ENCODE data around the gene TNFRSF21. TPM values are rescaled to one million over a fixed set of nuclear protein-coding genes. Genes with fewer than 3 reads are reported as not detected.

The TNFRSF21 gene
- total and polyA plus RNA-seq, 11 donors = 2.7 to 18.1 (median 5.6) TPM

DNA sequence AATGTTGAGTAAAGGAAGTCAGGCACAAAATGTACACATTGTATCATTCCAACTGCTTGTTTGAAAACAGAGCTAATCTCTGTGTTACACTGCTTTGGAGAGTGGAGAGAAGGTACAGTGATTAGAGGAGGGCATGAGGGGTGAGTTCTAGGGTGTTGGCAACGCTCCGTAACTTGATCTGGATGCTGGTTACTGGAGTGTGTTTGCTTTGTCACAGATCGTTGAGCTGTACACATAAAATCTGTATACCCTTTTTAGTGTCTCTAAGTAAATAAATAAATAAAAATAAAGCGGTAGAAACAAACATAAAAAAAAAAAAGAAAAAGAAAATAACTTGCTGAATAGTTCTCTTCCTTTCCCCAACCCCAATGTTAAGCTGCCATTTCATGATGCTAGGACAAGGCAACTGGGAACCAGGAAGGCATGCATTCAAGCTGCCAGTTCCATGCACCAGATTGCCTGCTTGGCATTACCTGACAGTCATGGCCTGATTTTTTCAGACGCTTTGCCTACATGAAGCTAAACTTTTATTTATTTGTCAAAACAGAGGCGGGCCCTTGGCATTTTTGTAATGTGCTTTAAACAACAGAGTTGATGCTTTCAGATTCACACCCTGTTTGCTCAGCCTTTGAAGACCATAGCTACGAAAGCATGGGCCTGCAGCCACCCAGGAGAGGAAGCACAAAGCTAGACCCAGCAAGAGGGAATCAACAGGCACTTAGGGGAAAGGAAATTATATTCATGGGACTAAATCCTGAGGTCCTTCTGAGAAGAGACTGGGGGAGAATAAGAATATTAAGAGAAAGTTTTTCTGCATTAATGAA is 21.2 kb downstream of the TNFRSF21 start:
- ATAC-seq = peak in 2 of 4 donors; percentile 44 to 79

DNA sequence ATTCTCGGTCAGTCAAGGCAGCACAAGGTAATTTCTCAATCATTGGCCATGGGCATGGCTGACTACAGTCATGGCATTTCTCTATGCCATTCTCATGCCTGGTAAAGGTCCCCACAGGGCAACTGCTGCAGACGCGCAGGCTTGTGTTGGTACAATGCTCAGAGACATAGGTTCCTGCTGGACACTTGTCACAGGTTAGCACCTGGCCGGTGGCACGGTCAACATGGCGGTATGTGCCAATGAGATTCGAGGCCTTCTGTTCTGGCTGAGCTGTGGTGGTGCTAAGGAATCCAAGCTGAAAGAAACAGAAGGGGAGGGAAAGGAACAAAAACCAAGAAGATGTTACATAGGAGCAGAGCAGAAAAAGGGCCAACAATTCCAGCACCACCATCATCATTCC is 23.4 kb downstream of the TNFRSF21 start:
- TF ChIP-seq, protein P1, sequence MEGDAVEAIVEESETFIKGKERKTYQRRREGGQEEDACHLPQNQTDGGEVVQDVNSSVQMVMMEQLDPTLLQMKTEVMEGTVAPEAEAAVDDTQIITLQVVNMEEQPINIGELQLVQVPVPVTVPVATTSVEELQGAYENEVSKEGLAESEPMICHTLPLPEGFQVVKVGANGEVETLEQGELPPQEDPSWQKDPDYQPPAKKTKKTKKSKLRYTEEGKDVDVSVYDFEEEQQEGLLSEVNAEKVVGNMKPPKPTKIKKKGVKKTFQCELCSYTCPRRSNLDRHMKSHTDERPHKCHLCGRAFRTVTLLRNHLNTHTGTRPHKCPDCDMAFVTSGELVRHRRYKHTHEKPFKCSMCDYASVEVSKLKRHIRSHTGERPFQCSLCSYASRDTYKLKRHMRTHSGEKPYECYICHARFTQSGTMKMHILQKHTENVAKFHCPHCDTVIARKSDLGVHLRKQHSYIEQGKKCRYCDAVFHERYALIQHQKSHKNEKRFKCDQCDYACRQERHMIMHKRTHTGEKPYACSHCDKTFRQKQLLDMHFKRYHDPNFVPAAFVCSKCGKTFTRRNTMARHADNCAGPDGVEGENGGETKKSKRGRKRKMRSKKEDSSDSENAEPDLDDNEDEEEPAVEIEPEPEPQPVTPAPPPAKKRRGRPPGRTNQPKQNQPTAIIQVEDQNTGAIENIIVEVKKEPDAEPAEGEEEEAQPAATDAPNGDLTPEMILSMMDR (IDR thresholded peaks at IDR 0.05) = no peak
- TF ChIP-seq POLR2A (IDR thresholded peaks at IDR 0.05) = no peak
- no peak for DNase-seq
- H3K36me3 ChIP-seq = peaks cover 0 to 24% (median 0%) of the 10 kb centered on the region in 9 donors
- ATAC-seq = no peak
- 96 to 99% (median 97%) methylated on average over 7 of the region's 7 CpGs for WGBS, 4 donors
- H3K4me1 ChIP-seq = no peaks in the 10 kb centered on the region
- intact Hi-C loops (cut with DNase I) = no loop called here
- no peak overlapping the region for H3K27ac ChIP-seq
- H3K9me3 ChIP-seq = peaks cover 0 to 9% (median 0%) of the 10 kb centered on the region in 12 donors
- no peak overlapping the region for H3K4me3 ChIP-seq
- no peaks in the 10 kb centered on the region for H3K27me3 ChIP-seq

More for the DNA sequence above, 21.2 kb downstream of the TNFRSF21 start:
- intact Hi-C loops (cut with DNase I) = no loop called here
- no peak for DNase-seq
- H3K36me3 ChIP-seq = peaks cover 0 to 16% (median 0%) of the 10 kb centered on the region in 9 donors
- no peaks in the 10 kb centered on the region for H3K4me1 ChIP-seq
- H3K9me3 ChIP-seq = peaks cover 0 to 15% (median 0%) of the 10 kb centered on the region in 12 donors
- 75 to 79% (median 77%) methylated on average over 7 of the region's 7 CpGs for WGBS, 4 donors
- no peak overlapping the region for H3K27ac ChIP-seq
- no peak overlapping the region for H3K4me3 ChIP-seq
- H3K27me3 ChIP-seq = no peaks in the 10 kb centered on the region
- TF ChIP-seq, protein P1 (IDR thresholded peaks at IDR 0.05) = no peak
- no peak for TF ChIP-seq POLR2A (IDR thresholded peaks at IDR 0.05)

DNA sequence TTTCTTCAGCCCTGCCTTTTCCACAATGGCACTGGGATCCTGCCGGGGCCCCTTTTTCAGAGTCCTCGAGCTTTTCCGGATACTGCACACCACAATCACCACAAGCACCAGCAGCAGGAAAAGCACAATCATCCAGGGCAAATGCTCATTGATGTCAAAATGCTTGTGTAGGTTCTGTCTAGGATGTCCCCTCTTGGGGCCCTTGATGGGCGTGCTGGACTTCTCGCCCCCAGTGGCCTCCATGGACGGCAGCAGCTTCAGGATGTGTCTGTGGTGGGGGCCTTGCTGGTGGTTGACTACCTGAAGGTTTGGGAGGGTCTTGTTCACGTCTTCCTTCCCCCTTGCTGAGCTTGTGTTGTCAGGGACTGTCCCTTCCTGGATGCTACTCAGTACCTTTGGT is 25.7 kb downstream of the TNFRSF21 start:
- ATAC-seq (no peak), DNase-seq (no peak)
- peaks cover 0 to 24% (median 0%) of the 10 kb centered on the region in 9 donors for H3K36me3 ChIP-seq
- intact Hi-C loops (cut with DNase I) = no loop called here
- H3K4me1 ChIP-seq = no peaks in the 10 kb centered on the region
- no peak overlapping the region for H3K4me3 ChIP-seq
- H3K27ac ChIP-seq = no peak overlapping the region
- WGBS, 4 donors = 94 to 97% (median 96%) methylated on average over 4 to 7 of the region's 7 CpGs
- no peaks in the 10 kb centered on the region for H3K9me3 ChIP-seq
- no peaks in the 10 kb centered on the region for H3K27me3 ChIP-seq
- no peak for TF ChIP-seq POLR2A (IDR thresholded peaks at IDR 0.05)
- TF ChIP-seq, protein P1 (IDR thresholded peaks at IDR 0.05) = no peak

DNA sequence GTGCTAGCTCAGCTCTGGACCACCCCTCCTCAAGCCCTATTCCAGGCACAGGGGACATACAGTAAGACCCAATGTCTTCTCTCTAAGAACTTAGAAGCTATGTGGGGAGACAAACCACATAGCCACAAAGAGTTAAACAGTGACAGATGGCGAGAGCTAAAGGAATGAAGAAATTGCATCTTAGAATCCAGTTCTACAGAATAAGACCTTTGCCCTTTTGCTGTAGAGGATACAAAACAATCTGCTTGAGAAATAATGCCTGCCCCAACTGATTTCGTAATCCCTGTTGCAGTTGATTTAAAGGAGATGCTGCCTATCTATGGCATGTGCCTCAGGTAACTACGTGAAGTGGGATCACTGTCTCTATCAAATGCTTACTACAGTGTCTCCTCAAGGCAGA is 31.2 kb downstream of the TNFRSF21 start:
- no peaks in the 10 kb centered on the region for H3K4me1 ChIP-seq
- TF ChIP-seq, protein P1 (IDR thresholded peaks at IDR 0.05) = no peak
- no peak for TF ChIP-seq POLR2A (IDR thresholded peaks at IDR 0.05)
- H3K36me3 ChIP-seq = peaks cover 0 to 20% (median 0%) of the 10 kb centered on the region in 9 donors
- H3K4me3 ChIP-seq = no peak overlapping the region
- DNase-seq = no peak
- intact Hi-C loops (cut with DNase I) = no loop called here
- H3K9me3 ChIP-seq = peaks cover 0 to 4% (median 0%) of the 10 kb centered on the region in 12 donors
- H3K27ac ChIP-seq = no peak overlapping the region
- 86 to 98% (median 87%) methylated on average over 3 of the region's 3 CpGs for WGBS, 4 donors
- no peak for ATAC-seq
- no peaks in the 10 kb centered on the region for H3K27me3 ChIP-seq

Data from heart left ventricle (tissue), 16 donors.